ENCODE data around the gene IMPA2. TPM values are rescaled to one million over a fixed set of nuclear protein-coding genes. Genes with fewer than 3 reads are reported as not detected.
"Not testable (repeated sequence)": the region's sequence is repeated elsewhere in the genome, so short reads cannot be mapped to it uniquely, and the experiment has no call there.

IMPA2 gene
- total RNA-seq, 2 donors from 2014 or later, result 18.3 to 23.7 TPM

DNA sequence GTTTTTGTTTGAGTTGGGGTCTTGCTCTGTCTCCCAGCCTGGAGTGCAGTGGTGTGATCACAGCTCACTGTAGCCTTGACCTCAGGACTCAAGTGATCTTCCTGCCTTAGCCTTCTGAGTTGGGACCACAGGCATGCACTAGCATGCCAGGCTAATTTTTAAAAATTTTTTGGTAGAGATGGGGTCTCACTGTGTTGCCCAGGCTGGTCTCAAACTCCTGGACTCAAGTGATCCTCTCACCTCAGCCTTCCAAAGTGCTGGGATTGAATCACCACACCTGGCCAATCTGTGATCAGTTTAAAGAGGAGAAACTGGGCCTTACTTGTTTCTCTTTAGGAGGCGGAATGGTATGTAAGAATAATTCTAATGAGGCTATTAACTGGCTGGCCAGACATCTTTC, 49.9 kb downstream of the IMPA2 start:
- H3K27me3 Mint-ChIP-seq, result no peaks in the 10 kb centered on the region
- H3K4me1 Mint-ChIP-seq, result no peaks in the 10 kb centered on the region
- no peaks in the 10 kb centered on the region for H3K36me3 Mint-ChIP-seq (ENCODE audit: low read depth)
- no peak overlapping the region for H3K4me3 Mint-ChIP-seq
- H3K27ac Mint-ChIP-seq, result no peak overlapping the region
- no peaks in the 10 kb centered on the region for H3K9me3 Mint-ChIP-seq
- no peak for ATAC-seq (replicated peaks)

GRCh38 chr18:12031846-12032245, 50.5 kb downstream of the IMPA2 start:
- H3K36me3 Mint-ChIP-seq (ENCODE audit: low read depth), result no peaks in the 10 kb centered on the region
- no peaks in the 10 kb centered on the region for H3K27me3 Mint-ChIP-seq
- ATAC-seq (replicated peaks), result no peak
- no peak overlapping the region for H3K27ac Mint-ChIP-seq
- no peaks in the 10 kb centered on the region for H3K4me1 Mint-ChIP-seq
- H3K4me3 Mint-ChIP-seq, result no peak overlapping the region
- no peaks in the 10 kb centered on the region for H3K9me3 Mint-ChIP-seq

DNA sequence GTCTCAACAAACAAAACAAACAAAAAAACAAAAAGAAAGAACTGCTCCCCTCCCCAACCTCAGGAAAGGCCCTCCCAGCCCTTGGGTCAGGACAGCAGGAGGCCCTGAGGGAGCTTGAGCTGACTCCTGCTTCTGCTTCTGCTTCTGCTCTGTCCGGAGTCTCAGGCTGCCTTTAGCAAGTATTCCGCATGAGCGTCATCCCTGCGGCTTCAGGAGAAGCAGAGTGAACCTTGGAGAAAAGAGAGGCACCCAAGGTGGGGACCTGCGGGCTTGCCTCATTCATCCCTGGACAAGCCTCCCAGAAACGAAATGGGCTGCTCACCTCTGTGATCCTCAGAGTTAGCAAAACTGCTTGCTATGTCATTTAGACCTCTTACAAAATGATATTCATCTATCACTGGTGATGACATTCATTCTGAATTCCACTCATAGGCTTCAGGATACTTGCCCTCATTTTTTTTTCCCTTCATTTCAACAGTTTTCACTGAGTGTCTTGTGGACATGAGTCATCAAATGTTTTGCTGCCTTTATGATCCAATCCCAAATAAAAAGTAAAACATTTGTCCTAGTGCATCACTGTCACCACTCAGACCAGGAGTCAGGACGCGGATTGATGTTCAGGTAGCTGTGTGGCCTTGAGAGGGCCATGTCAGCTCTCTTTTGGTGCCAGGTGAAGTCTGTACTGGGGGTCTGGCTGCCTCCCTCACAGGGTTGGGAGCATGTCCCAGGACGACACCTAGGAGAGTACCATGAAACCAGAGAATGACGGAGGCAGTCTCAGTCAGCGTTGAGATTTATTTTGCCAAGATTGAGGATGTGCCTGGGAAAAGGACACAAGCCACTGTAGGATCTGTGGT, 51.7 kb downstream of the IMPA2 start:
- Mint-ChIP-seq H3K27ac (no peak overlapping the region), H3K9me3 (no peaks in the 10 kb centered on the region), H3K27me3 (no peaks in the 10 kb centered on the region), H3K36me3 (ENCODE audit: low read depth) (no peaks in the 10 kb centered on the region), H3K4me3 (no peak overlapping the region), H3K4me1 (no peaks in the 10 kb centered on the region)
- ATAC-seq (replicated peaks), result no peak

GRCh38 chr18:12033643-12034025, 52.3 kb downstream of the IMPA2 start:
- Mint-ChIP-seq H3K27ac (no peak overlapping the region), H3K27me3 (no peaks in the 10 kb centered on the region), H3K9me3 (no peaks in the 10 kb centered on the region), H3K36me3 (ENCODE audit: low read depth) (no peaks in the 10 kb centered on the region), H3K4me1 (no peaks in the 10 kb centered on the region), H3K4me3 (no peak overlapping the region)
- ATAC-seq (replicated peaks), result no peak

DNA sequence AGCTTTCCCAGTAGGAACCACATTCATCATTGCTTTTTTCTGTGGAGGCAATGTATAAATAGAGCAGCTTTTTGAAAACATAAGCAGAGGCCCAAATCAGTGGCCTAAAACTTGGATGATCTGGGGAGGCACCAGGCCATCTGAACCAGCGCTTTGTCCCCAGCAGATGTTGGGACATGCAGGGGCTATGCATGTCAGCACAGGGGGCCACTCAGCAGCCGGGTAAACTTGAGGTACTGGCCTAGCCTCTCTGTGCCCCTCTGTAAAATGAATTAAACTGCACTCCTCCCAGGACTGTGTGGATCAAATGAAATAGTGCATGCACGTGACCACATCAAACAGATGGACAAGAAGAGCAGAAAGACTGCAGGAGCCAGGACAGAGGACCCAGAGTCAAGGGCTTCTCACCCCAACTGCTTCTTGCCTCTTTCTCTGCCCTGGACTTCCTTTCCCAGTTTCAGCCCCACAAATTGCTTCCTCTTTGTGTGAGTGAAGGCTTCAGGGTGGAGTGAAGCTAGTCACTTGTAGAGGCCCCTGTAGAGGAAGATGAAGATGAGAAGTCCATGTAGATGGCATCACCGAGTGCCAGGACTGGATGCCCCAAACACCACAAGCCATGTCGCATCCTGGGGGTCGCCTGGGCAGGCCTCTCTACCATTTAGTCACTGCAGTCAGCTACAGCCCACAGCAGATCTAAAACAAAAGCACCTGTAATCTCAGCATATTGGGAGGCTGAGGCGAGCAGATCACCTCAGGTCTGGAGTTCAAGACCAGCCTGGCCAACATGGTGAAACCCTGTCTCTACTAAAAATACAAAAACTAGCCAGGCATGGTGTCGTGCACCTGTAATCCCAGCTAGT, 53.2 kb downstream of the IMPA2 start:
- ATAC-seq (replicated peaks), result no peak
- Mint-ChIP-seq H3K27ac (no peak overlapping the region), H3K4me1 (no peaks in the 10 kb centered on the region), H3K9me3 (no peaks in the 10 kb centered on the region), H3K4me3 (no peak overlapping the region), H3K27me3 (no peaks in the 10 kb centered on the region), H3K36me3 (ENCODE audit: low read depth) (no peaks in the 10 kb centered on the region)

GRCh38 chr18:12035481-12035880, 54.2 kb downstream of the IMPA2 start:
- H3K27ac Mint-ChIP-seq, result no peak overlapping the region
- H3K4me3 Mint-ChIP-seq, result no peak overlapping the region
- peaks cover 6% of the 10 kb centered on the region for H3K27me3 Mint-ChIP-seq
- no peaks in the 10 kb centered on the region for H3K9me3 Mint-ChIP-seq
- no peak for ATAC-seq (replicated peaks)
- H3K36me3 Mint-ChIP-seq (ENCODE audit: low read depth), result no peaks in the 10 kb centered on the region
- no peaks in the 10 kb centered on the region for H3K4me1 Mint-ChIP-seq

- Mint-ChIP-seq H3K4me3 (no peak overlapping the region), H3K36me3 (ENCODE audit: low read depth) (no peaks in the 10 kb centered on the region), H3K27ac (no peak overlapping the region), H3K4me1 (no peaks in the 10 kb centered on the region), H3K27me3 (peaks cover 8% of the 10 kb centered on the region), H3K9me3 (no peaks in the 10 kb centered on the region)
- no peak for ATAC-seq (replicated peaks)
Measured at GRCh38 chr18:12036201-12036751, 55.0 kb downstream of the IMPA2 start.

DNA sequence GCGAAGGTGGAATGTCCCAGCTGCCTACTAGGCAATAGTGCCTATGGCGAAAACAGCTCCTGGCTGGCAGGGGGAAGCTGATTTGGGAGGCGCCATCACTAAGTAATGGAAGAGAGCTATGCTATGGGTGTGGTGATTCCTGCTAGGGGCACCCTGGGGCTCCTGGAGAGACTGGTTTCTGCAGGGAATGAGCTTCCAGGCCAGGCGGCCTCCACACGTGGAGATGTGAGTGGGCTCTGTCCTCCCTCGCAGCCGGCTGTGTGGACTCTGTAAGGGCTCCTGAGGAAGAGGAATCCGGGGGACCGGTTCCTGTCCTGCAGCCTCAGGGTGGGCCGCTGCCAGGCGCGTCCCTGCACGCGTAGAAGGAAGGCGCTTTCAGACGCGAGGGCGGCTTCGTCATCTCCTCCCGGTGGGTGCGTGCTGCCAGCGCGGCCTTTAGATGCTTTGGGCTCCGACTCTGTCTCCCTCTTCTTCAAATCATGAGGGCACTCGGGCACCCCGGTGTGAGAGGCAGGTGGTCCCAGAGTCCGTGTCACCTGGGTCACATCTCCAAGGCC, 56.9 kb downstream of the IMPA2 start:
- H3K27me3 Mint-ChIP-seq, result peaks cover 8% of the 10 kb centered on the region
- ATAC-seq (replicated peaks), result peak; percentile 14
- no peaks in the 10 kb centered on the region for H3K9me3 Mint-ChIP-seq
- H3K4me1 Mint-ChIP-seq, result no peaks in the 10 kb centered on the region
- H3K4me3 Mint-ChIP-seq, result peak overlapping the region; percentile 65
- H3K27ac Mint-ChIP-seq, result no peak overlapping the region
- no peaks in the 10 kb centered on the region for H3K36me3 Mint-ChIP-seq (ENCODE audit: low read depth)

- H3K4me1 Mint-ChIP-seq, result no peaks in the 10 kb centered on the region
- peak; percentile 80 for ATAC-seq (replicated peaks)
- H3K27ac Mint-ChIP-seq, result no peak overlapping the region
- H3K27me3 Mint-ChIP-seq, result peaks cover 11% of the 10 kb centered on the region
- H3K4me3 Mint-ChIP-seq, result peak overlapping the region; percentile 65
- no peaks in the 10 kb centered on the region for H3K9me3 Mint-ChIP-seq
- H3K36me3 Mint-ChIP-seq (ENCODE audit: low read depth), result no peaks in the 10 kb centered on the region
Measured at GRCh38 chr18:12038639-12039539, 57.6 kb downstream of the IMPA2 start.

DNA sequence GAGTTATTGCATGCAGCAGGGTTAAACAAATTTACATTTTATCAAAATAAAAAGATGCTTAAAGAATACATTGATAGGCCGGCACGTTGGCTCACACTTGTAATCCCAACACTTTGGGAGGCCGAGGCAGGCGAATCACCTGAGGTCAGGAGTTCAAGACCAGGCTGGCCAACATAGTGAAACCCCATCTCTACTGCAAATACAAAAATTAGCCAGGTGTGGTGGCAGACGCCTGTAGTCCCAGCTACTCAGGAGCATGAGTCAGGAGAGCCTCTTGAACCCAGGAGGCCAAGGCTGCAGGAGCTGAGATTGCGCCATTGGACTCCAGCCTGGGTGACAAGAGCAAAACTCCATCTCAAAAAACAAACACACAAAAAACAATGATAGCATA, 58.2 kb downstream of the IMPA2 start:
- H3K9me3 Mint-ChIP-seq; H3K36me3 Mint-ChIP-seq (ENCODE audit: low read depth); H3K4me1 Mint-ChIP-seq; H3K4me3 Mint-ChIP-seq; ATAC-seq (replicated peaks); H3K27ac Mint-ChIP-seq: not testable (repeated sequence)
- H3K27me3 Mint-ChIP-seq, result peaks cover 14% of the 10 kb centered on the region

DNA sequence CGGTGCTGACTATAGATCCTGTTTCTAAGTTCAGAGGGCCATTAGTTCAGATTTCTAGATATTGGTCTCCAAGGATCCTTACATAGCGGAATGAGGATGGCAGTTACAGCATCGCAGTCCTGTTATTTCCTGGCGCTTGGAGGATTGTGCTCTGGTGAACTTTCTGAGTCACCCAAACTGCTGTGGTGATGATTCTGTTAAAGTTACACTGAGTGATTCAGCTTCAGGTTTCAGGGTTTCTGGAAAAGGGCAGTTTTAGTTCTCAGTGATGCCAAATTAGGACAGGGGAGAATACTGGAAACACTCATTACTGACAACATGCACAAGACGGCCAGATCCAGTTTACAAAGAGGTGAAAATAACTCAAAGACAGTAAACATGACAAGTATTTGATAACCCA, 60.3 kb downstream of the IMPA2 start:
- Mint-ChIP-seq H3K27ac (peak overlapping the region; percentile 5), H3K9me3 (no peaks in the 10 kb centered on the region), H3K36me3 (ENCODE audit: low read depth) (no peaks in the 10 kb centered on the region), H3K4me3 (no peak overlapping the region), H3K27me3 (peaks cover 14% of the 10 kb centered on the region), H3K4me1 (no peaks in the 10 kb centered on the region)
- peak; percentile 85 for ATAC-seq (replicated peaks)

- ATAC-seq (replicated peaks), result no peak
- Mint-ChIP-seq H3K27me3 (peaks cover 17% of the 10 kb centered on the region), H3K36me3 (ENCODE audit: low read depth) (no peaks in the 10 kb centered on the region), H3K9me3 (no peaks in the 10 kb centered on the region), H3K4me1 (peaks cover 5% of the 10 kb centered on the region), H3K4me3 (no peak overlapping the region), H3K27ac (no peak overlapping the region)
Measured at GRCh38 chr18:12043811-12044210, 62.5 kb downstream of the IMPA2 start.

GRCh38 chr18:12044591-12044990, 63.3 kb downstream of the IMPA2 start:
- no peak overlapping the region for H3K4me3 Mint-ChIP-seq
- peaks cover 6% of the 10 kb centered on the region for H3K4me1 Mint-ChIP-seq
- no peak overlapping the region for H3K27ac Mint-ChIP-seq
- ATAC-seq (replicated peaks), result no peak
- H3K36me3 Mint-ChIP-seq (ENCODE audit: low read depth), result no peaks in the 10 kb centered on the region
- H3K27me3 Mint-ChIP-seq, result peaks cover 17% of the 10 kb centered on the region
- H3K9me3 Mint-ChIP-seq, result no peaks in the 10 kb centered on the region
